Measurements from ENCODE around the gene LIMS1.
"Not testable (repeated sequence)": the region's sequence is repeated elsewhere in the genome, so short reads cannot be mapped to it uniquely, and the experiment has no call there.

Gene LIMS1

GRCh38 chr2:108533832-108534583 is at the start of gene LIMS1:
Gene LIMS1 (plus strand): TSS chr2:108534470. CDS start chr2:108534563, 93 bp downstream.
- peak; percentile 83 for DNase-seq

GRCh38 chr2:108485253-108485652 is 49.0 kb upstream of the LIMS1 start:
- no peak for DNase-seq

GRCh38 chr2:108490506-108491122 is 43.7 kb upstream of the LIMS1 start:
- no peak for DNase-seq

- DNase-seq = no peak
Measured at GRCh38 chr2:108491848-108492247, 42.4 kb upstream of the LIMS1 start.

- no peak for DNase-seq
Measured at GRCh38 chr2:108492364-108492763, 41.9 kb upstream of the LIMS1 start.

- DNase-seq = not testable (repeated sequence)
Measured at GRCh38 chr2:108496167-108496566, 38.1 kb upstream of the LIMS1 start.

- not testable (repeated sequence) for DNase-seq
Measured at GRCh38 chr2:108507620-108508019, 26.6 kb upstream of the LIMS1 start.

GRCh38 chr2:108512431-108512830 is 21.8 kb upstream of the LIMS1 start:
- not testable (repeated sequence) for DNase-seq

- not testable (repeated sequence) for DNase-seq
Measured at GRCh38 chr2:108514478-108514877, 19.8 kb upstream of the LIMS1 start.

- DNase-seq = not testable (repeated sequence)
Measured at GRCh38 chr2:108524688-108525087, 9.6 kb upstream of the LIMS1 start.

- not testable (repeated sequence) for DNase-seq
Measured at GRCh38 chr2:108525258-108525657, 9.0 kb upstream of the LIMS1 start.

GRCh38 chr2:108531674-108532055 is 2.6 kb upstream of the LIMS1 start:
- DNase-seq = no peak

GRCh38 chr2:108534584-108535356 is 500 bp downstream of the LIMS1 start:
- peak; percentile 35 for DNase-seq

- no peak for DNase-seq
Measured at GRCh38 chr2:108535357-108535631, 1.0 kb downstream of the LIMS1 start.

- DNase-seq = no peak
Measured at GRCh38 chr2:108536133-108536780, 2.0 kb downstream of the LIMS1 start.

- no peak for DNase-seq
Measured at GRCh38 chr2:108536911-108537310, 2.6 kb downstream of the LIMS1 start.

- no peak for DNase-seq
Measured at GRCh38 chr2:108538000-108538625, 3.8 kb downstream of the LIMS1 start.

GRCh38 chr2:108541451-108541850 is 7.2 kb downstream of the LIMS1 start:
- DNase-seq = no peak

- no peak for DNase-seq
Measured at GRCh38 chr2:108542071-108542470, 7.8 kb downstream of the LIMS1 start.

GRCh38 chr2:108547606-108548005 is 13.3 kb downstream of the LIMS1 start:
- no peak for DNase-seq

GRCh38 chr2:108548208-108549003 is 14.1 kb downstream of the LIMS1 start:
- DNase-seq = no peak

- no peak for DNase-seq
Measured at GRCh38 chr2:108552566-108552965, 18.3 kb downstream of the LIMS1 start.

Data from stimulated activated CD4-positive, alpha-beta T cell treated with anti-CD3 and anti-CD28 coated beads, Interleukin-1b, Interleukin-23, amount 100 ng/mL, for 48 hours (primary cell).